Frontal cortex (tissue), 4 donors: ENCODE results near the gene SLC9A9. TPM values are rescaled to one million over a fixed set of nuclear protein-coding genes. Genes with fewer than 3 reads are reported as not detected.

Source experiments
- DNase-seq, 2 donors: peaks; one replicate each; pipeline ENCODE4 v3.0.0; 2012; ENCODE audit warnings: low spot score in 2 of 2
- FAIRE-seq: peaks from 2 replicates; lab custom pipeline; 2012; peaks lifted over from hg19 to GRCh38; lab: Jason Lieb, UNC
- total RNA-seq: library from RNA; depleted of rRNA; stranded (reverse); fragments of >200 nt; gene quantifications from one replicate; pipeline ENCODE4 v1.2.3, GENCODE V29; 2014
- donor health status: control.
- donor health status: control.
- donor health status: control.

Gene SLC9A9
- total RNA-seq, 1 donor from 2014 or later, result 4.9 TPM

DNA sequence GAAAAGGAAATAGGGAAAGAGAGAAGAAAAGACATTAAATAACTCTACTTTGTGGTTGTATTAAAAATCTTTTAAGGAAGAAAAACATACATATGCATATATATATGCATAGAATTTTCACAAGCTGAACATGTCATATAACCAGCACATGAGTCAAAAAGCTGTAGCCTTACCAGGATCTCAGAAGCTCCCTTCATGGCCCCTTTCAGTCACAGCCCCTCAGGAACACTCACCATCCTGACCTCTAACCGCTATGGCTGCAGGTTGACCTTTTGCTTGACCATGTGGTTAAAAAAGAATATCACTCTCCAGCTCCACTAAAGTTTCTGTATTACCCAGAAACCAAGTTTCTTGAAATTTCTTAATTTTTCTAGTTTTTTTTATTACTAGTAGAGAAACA, 625.3 kb downstream of the SLC9A9 start:
- no peak for DNase-seq
- no peak for FAIRE-seq

GRCh38 chr3:143222505-143222904, 625.8 kb downstream of the SLC9A9 start:
- FAIRE-seq (no peak), DNase-seq (no peak)

DNA sequence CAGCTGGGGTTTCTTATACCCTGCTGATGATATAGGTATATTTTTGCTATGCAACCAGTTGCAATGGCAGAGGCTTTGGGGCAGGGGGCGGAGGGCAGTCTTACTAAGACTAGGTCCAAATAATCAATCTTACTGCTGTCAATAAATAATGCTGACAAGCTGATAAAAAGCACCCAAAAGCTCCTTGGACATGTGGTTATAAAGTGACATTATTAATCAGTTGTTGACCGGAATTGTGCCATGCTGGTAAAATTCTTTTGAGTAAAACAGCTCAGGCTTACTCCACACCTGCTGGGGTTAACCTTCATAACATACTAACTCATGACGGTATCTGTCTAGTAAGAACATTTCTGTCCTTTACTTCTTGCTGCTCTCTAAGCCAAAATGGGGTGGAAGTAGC, 626.8 kb downstream of the SLC9A9 start:
- DNase-seq (no peak), FAIRE-seq (no peak)

DNA sequence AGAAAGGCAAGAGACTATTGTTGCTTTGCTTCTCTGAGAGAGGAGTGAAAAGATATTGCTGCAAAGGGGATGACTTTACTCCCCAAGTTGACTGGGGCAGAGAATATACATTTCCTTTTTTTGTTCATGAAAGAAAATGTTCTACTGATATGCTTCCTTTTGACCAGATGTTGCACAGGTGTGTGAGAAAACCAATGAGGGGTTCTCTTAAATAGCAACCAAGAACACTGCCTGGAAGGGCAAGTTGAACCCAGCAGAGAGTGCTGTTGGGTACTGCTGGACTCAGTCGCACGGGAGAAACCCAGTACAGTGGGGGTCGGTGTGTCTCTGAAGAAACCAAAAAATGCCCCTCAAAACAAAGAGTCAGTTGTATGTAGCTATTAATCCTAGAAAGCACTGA, 627.5 kb downstream of the SLC9A9 start:
- DNase-seq (no peak), FAIRE-seq (no peak)

DNA sequence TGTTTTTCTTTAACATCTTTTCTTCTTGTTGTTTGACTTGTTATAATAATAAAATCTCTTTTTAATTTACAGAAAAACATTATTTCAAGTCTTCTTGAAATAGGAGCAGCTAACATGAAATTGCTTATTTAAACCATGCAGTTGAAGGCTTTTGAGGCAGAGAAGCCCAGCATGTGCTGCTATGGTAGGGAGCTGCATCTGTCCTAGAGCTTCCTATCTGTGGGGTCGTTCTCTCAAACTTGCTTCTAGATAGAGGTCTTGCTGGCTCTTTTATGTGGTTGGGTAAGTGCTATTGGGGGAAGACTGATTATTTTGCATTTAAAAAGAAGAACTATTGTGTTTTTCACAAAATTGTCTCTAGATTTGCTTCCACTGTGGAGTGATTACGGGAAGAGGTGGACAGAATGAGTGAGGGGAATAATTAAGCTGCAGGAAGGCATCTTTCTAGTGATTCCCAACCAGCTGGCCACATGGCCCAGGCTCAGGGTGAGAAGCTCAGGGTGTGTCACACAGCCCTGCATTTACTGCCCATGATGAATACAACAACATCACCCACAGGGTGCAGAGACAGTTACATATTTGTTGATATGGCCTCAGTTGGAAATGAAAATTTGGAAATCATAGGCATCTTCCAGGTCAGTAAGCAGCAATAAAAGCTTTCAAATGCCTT, 630.0 kb downstream of the SLC9A9 start:
- FAIRE-seq, result no peak

GRCh38 chr3:143217283-143217682, 631.0 kb downstream of the SLC9A9 start:
- DNase-seq (no peak), FAIRE-seq (no peak)

More for the DNA sequence above, 630.0 kb downstream of the SLC9A9 start:
- DNase-seq, result no peak

GRCh38 chr3:143216709-143217182, 631.5 kb downstream of the SLC9A9 start:
- FAIRE-seq, result no peak
- no peak for DNase-seq

Other genes with a start within 250 kb of the SLC9A9 start
- gene DIPK2A, start 123.4 kb upstream of the SLC9A9 start, total RNA-seq, result 63.6 TPM